A673 (cell line): Measurements from ENCODE around the gene MOV10. TPM values are rescaled to one million over a fixed set of nuclear protein-coding genes. Genes with fewer than 3 reads are reported as not detected.

Experiments used
- BruUV-seq: library from RNA; stranded (reverse); fragments of 400-500 nt; replicated peaks from 2 replicates; lab custom pipeline; 2021; lab: Mats Ljungman, UMichigan
- CTCF ChIA-PET: fragments of 300-600 bp; sonication (Branson Sonifier 250); formaldehyde crosslinking; loops from one replicate; lab custom pipeline; 2022; ENCODE audit warnings: antibody characterized with exemption; lab: Charles Lee
- POLR2A ChIA-PET: fragments of 300-600 bp; sonication (Branson Sonifier 250); formaldehyde crosslinking; loops from one replicate; lab custom pipeline; 2022; ENCODE audit warnings: antibody characterized with exemption; ENCODE audit not compliant: low non-redundant PET; lab: Charles Lee
- DNase-seq: peaks from one replicate; pipeline ENCODE4 v3.0.0-alpha.2; 2015; ENCODE audit warnings: low spot score
- H3K27ac ChIP-seq: fragments of 200-600 bp; sonication (generic); 2 replicates; pipeline ENCODE4 v1.5.1; 2016; ENCODE audit warnings: mixed run types, low read depth, mild to moderate bottlenecking, mixed read lengths, antibody characterized with exemption, low read length; ENCODE audit not compliant: poor library complexity, severe bottlenecking
- H3K27me3 ChIP-seq: fragments of 200-600 bp; sonication (generic); replicated peaks from 2 replicates; pipeline ENCODE4 v1.6.1; 2017; ENCODE audit warnings: mixed run types, low read depth, mild to moderate bottlenecking, mixed read lengths, antibody characterized with exemption, low read length; ENCODE audit not compliant: insufficient read depth, poor library complexity
- H3K36me3 ChIP-seq: fragments of 200-600 bp; sonication (generic); 2 replicates; pipeline ENCODE4 v1.6.1; 2016; ENCODE audit warnings: mixed run types, mild to moderate bottlenecking, mixed read lengths, antibody characterized with exemption, low read length; ENCODE audit not compliant: insufficient read depth, poor library complexity, severe bottlenecking
- H3K4me1 ChIP-seq: fragments of 200-600 bp; sonication (generic); 2 replicates; pipeline ENCODE4 v1.6.1; 2017; ENCODE audit warnings: mixed run types, mild to moderate bottlenecking, mixed read lengths, antibody characterized with exemption, low read length; ENCODE audit not compliant: insufficient read depth, poor library complexity, severe bottlenecking
- H3K4me3 ChIP-seq: fragments of 200-600 bp; sonication (generic); 2 replicates; pipeline ENCODE4 v1.5.1; 2016; ENCODE audit warnings: low read depth, mixed run types, mild to moderate bottlenecking, mixed read lengths, low read length; ENCODE audit not compliant: poor library complexity, severe bottlenecking
- H3K9me3 ChIP-seq: fragments of 200-600 bp; sonication (generic); 2 replicates; pipeline ENCODE4 v1.6.1; 2016; ENCODE audit warnings: mixed run types, low read depth, mild to moderate bottlenecking, mixed read lengths, antibody characterized with exemption, low read length; ENCODE audit not compliant: poor library complexity, severe bottlenecking
- EZH2 ChIP-seq: fragments of 200-600 bp; sonication (generic); IDR thresholded peaks from 2 replicates; pipeline ENCODE4 v1.6.1; 2017; ENCODE audit warnings: borderline replicate concordance, low read depth, mild to moderate bottlenecking, mixed read lengths, antibody characterized with exemption, low read length; ENCODE audit not compliant: poor library complexity, severe bottlenecking
- intact Hi-C: fragments of 100-400 bp; cut with micrococcal nuclease; formaldehyde crosslinking; loops from one replicate; pipeline ENCODE4 v1.10.0; 2022; ENCODE audit not compliant: unreplicated experiment
- total RNA-seq: library from RNA; stranded (reverse); gene quantifications from 2 replicates; pipeline ENCODE4 v1.2.3, GENCODE V29; 2021
- TF ChIP-seq, protein P1 (sequence below): fragments of 300-800, 200-600 bp; sonication (generic); conservative IDR thresholded peaks from 2 replicates; pipeline ENCODE4 v1.5.1; 2017; ENCODE audit warnings: low read depth, mild to moderate bottlenecking, antibody characterized with exemption, low read length, moderate library complexity, mixed read lengths

The MOV10 gene
- total RNA-seq, 1 experiment from 2014 or later, result 87.1 TPM

DNA sequence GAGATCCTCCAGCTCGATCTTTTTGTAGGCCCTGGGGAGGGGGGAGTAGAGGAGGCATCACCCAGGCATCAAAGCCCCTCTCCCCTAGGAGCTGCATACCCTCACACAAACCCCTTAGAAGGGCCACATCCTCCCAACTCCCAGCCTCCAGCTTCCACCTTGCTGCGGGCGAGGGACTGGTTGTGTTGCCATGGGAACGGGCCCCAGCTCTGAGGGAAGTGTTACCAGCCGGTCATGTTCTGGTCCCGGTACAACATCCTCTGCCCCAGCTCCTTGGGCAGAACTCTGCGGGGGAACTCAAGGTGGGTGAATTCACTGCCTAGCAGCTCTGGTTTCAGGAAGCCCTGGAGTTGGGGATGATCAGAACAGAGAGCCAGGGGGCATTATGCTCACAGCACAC, 36.6 kb downstream of the MOV10 start:
- H3K4me1 ChIP-seq, result peaks cover 18% of the 10 kb centered on the region
- H3K36me3 ChIP-seq, result no peaks in the 10 kb centered on the region
- no peak overlapping the region for H3K4me3 ChIP-seq
- CTCF ChIA-PET, result no interaction called here
- POLR2A ChIA-PET, result interaction anchor here (0.6 kb wide), 1 partner anchor 322 kb away, joined by 4 read pairs; no protein-coding TSS in a partner anchor
- no peak for DNase-seq
- BruUV-seq, result no TSS peak
- no peak overlapping the region for H3K27ac ChIP-seq
- no peak for TF ChIP-seq EZH2
- TF ChIP-seq, protein P1, sequence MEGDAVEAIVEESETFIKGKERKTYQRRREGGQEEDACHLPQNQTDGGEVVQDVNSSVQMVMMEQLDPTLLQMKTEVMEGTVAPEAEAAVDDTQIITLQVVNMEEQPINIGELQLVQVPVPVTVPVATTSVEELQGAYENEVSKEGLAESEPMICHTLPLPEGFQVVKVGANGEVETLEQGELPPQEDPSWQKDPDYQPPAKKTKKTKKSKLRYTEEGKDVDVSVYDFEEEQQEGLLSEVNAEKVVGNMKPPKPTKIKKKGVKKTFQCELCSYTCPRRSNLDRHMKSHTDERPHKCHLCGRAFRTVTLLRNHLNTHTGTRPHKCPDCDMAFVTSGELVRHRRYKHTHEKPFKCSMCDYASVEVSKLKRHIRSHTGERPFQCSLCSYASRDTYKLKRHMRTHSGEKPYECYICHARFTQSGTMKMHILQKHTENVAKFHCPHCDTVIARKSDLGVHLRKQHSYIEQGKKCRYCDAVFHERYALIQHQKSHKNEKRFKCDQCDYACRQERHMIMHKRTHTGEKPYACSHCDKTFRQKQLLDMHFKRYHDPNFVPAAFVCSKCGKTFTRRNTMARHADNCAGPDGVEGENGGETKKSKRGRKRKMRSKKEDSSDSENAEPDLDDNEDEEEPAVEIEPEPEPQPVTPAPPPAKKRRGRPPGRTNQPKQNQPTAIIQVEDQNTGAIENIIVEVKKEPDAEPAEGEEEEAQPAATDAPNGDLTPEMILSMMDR, result no peak
- intact Hi-C loops, result no loop called here
- peaks cover 11% of the 10 kb centered on the region for H3K27me3 ChIP-seq
- no peaks in the 10 kb centered on the region for H3K9me3 ChIP-seq

DNA sequence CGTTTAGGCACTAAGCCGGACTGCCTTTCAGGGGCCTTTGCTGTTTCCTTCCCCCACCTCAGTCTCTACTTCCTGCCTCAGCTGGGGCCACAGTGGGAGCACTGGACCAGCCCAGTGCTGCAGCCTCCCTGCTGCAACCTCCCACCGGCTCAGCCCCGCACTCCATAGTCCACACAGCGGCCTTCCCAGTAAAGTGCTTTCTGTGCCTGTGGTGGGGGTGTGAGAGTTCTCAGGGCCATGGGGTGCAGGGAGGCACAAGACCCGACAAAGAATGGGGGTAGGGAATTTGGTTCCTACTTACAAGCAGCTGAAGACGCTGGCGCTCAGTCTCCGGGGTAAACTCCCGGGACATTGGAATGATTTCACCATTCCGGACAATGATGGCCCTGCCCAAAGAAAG, 37.2 kb downstream of the MOV10 start:
- TF ChIP-seq EZH2, result no peak
- TF ChIP-seq, protein P1, result no peak
- Histone ChIP-seq H3K27me3 (peaks cover 12% of the 10 kb centered on the region), H3K27ac (no peak overlapping the region), H3K4me1 (peaks cover 19% of the 10 kb centered on the region), H3K36me3 (no peaks in the 10 kb centered on the region), H3K9me3 (no peaks in the 10 kb centered on the region), H3K4me3 (no peak overlapping the region)
- DNase-seq, result no peak
- POLR2A ChIA-PET, result interaction anchor here (0.6 kb wide), 1 partner anchor 323 kb away, joined by 4 read pairs; no protein-coding TSS in a partner anchor
- no TSS peak for BruUV-seq
- CTCF ChIA-PET, result no interaction called here
- intact Hi-C loops, result no loop called here

DNA sequence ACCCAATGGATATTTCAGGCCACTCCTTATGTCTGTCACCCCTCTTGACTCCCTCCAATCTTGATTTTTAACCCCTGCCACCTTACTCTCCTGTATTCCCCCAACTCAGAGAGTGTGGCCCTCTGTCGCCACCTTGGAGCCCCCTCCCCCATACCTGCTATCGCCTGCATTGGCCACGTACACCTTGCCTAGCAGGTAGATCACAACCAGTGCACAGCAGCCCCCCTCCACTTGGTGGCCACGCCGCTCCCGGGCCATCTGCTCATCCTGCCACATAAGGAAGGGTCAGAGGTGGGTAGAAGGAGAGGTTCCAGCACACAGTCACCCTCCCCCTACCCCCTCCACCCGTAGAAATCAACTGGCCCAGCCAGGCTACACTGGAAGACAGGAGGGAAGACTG, 37.7 kb downstream of the MOV10 start:
- no TSS peak for BruUV-seq
- no peaks in the 10 kb centered on the region for H3K9me3 ChIP-seq
- TF ChIP-seq EZH2, result no peak
- TF ChIP-seq, protein P1, result no peak
- no peak for DNase-seq
- no peak overlapping the region for H3K27ac ChIP-seq
- CTCF ChIA-PET, result no interaction called here
- peaks cover 17% of the 10 kb centered on the region for H3K27me3 ChIP-seq
- H3K4me3 ChIP-seq, result no peak overlapping the region
- intact Hi-C loops, result no loop called here
- no peaks in the 10 kb centered on the region for H3K36me3 ChIP-seq
- POLR2A ChIA-PET, result no interaction called here
- H3K4me1 ChIP-seq, result peaks cover 19% of the 10 kb centered on the region
